Activated T-helper 1 cell treated with anti-CD3 and anti-CD28 coated beads, Interleukin-2, amount 50 U/mL, for 16 hours (primary cell): Measurements from ENCODE around the gene HIVEP3.

Source experiments
- DNase-seq, 2 donors: peaks; one replicate each; pipeline ENCODE4 v3.0.0-alpha.2; 2020; ENCODE audit warnings: low read depth in 1 of 2, low spot score in 1 of 2

The HIVEP3 gene

DNA sequence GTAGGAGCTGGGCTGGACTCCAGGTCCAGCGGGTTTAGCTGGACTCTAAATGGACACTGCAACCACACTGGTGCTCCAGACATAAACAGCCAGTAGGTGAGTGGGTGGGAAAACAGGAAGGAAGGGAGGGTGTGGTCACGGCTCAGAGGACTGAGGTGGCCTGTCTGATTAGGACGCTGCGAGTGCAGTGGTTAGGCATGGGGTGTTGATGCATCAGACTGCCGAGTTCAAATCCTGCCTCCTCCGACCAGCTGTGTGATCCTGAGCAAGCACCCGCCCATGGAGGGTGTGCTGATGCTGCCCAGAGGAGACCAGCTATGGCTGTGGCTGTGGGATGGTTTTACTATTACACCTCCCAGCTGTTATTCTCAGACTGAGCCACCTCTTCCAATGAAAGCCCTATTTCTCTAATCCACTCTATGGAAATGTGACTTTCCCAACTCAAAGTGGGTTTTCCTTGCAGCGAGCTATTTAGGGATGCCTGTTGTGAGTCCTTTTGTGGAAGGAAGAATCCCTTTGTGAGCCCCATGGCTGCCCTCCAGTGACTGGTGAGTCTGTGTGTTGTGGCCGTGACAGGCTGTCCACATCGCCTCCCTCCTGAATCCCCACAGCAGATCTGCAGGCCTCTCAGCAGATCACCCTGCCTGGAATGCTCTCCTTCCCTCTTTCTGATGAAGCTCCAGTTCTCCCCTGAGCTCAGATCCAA lies 377.7 kb downstream of the HIVEP3 start:
- DNase-seq = no peak

DNA sequence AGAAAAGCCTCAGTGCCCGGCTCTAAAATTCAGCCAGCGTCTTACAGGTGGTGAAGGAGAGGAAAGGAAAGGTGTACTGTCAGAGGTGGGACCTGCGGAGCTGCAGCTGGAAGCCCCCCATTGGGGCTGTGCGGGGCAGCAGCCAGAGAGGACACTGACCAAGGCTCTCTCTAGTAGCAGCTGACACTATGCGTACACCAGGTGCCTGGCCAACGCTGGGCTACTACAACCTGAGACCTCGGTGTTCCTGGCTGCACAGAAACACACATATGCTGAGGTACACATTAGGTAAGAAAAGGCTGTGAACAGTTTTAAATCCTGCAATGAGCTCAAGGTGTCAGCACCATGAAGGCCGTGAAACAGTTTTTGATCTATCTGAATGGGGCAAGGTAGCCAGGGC lies 378.7 kb downstream of the HIVEP3 start:
- DNase-seq = no peak

DNA sequence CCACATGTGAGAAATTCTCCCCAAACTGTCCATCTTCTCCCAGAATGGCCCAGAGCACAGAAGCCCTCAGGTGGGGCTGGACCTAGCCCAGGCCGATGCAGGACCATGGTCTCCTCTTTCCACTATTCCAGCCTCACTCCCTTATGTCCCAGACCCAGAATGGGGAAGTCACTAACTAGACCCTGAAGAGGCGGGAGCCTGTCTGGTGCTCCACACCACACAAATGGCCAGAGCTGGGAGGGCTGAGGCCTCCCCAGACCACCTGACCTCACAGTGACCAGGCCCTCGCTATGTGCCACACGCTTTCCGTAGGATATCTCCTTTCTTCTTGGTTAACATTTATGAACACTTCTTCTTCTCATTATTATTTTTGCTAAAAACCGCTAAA lies 379.3 kb downstream of the HIVEP3 start:
- no peak for DNase-seq

DNA sequence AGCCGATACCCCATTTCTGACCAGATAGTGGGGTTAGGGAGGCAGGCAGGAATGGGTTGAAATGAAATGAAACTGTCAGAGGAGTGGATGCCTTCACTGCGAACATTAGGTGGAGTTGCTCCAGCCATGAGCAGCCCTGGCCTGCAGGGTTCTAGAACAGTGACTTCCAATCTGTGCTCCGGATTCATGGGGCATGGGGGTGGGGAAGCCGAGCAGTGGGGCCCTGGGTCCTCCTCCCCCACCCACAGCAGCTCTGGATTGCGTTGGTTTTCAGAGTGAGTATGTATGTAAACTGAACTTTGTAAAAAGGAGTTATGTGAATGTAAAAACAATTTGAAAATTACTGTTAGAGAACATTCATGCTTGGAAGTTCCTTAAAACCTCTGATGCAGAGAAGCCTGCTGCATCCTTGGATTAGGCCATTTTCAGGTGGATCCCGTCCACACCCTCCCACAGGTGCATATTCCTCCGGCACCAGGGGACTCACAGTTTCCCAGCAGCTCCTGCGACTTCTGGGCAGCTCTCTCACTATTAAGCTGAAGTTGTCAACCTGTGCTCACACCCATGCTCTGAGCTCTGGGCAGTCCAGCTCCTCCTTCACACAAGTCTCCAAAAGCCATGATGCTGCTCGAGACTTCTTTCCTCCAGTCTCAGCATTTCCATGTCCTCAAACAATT lies 379.8 kb downstream of the HIVEP3 start:
- DNase-seq = no peak

DNA sequence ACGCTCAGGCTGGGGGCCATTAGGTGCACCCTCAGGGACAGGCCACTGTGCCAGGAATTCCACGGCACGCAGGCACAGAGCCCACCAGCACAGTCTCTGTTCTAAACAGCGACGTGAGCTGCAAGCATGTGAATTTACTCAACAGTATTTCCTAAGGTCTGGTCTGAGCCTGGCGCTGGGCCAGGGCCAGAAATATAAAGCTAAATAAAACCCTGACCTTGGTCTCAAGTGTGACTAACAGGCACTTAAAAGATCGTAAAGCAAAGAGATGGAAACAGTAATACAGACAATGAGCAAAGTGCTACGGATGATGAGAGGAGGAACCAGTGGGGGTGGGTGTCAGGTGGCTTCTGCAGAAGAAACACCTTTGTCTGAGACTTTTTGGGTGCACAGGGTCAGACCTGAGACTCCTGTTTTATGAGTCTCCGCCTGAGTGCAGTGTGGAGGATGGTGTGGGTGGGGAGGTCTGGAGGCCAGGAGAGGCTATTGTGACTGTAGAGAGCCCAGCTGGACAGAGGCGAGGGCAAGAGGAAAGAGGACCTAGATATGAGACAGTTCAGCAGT lies 380.9 kb downstream of the HIVEP3 start:
- no peak for DNase-seq

DNA sequence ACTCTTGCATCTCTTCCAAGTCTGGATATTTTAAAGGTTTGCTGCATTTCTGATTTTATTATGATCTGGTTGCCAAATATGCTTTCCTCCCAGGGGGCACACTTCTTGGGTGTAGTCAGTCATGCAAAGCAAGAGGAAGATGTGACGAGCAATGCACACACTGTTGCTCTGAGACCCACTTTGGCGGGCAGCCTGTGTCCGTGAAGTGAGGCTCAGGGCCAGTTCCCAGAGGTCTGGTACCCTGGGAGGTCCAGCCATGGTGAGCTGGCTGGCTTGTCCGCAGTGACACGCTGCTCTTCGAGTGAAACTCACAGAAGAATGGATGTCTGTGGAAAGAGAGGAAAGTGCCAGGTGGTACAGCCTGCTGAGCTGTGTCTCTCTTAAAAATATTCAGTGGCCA lies 381.5 kb downstream of the HIVEP3 start:
- no peak for DNase-seq

DNA sequence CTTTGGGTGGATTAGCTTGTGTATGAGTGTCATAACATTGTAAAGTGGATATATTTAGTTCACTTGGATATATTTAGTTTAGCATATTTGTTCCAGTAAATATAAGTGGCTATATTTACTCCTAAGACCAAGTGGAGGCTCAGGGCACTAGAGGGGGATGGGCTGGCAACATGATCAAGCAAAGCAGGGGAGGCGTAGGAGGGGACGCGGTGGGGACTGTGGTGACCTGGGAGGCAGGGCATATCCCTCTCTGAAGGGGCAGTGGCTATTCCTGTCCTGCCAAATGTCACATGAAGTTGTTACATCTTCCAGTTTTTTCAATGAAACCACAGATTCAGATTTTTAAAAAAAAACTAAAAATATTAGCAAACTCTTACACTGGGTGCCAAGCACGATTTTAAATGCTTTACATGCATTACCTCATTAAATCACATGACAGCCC lies 382.3 kb downstream of the HIVEP3 start:
- DNase-seq = no peak

DNA sequence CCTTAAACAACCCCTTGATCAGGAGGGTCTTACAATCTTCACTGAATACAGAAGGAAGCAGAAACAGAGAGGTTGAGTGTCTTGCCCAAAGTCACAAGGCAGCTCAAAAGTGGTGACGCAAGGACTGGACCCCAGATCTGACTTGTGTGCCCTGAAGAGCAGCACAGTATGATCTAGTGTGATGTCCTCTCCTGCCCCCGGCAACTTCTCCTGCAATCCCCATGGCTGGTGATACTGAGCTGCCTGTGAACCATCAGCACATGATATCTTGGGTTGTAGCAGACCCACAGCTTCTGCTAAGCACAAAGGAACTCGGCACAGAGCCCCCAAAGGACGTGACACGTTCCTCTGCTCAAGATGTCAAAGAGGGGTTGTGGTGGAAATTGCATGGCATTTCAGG lies 383.0 kb downstream of the HIVEP3 start:
- no peak for DNase-seq

DNA sequence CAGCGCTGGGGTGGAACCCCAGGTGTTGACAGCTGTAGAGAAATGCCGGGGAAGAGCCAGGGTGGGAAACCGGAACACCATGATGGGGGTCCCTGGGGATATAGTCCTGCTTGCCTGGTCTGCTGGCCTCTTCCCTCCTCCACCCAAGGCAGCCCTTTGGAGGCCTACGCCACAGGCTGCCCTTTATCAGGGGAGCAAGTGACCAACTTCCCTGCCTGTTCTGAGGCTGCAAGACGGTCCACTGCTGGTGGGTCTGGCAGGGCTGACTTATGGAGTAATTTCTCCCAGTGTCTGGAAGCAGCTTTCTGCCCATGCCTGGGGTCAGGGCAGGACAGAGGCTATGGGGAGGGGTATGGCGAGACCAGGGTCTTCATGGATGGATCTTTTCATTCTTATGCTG lies 383.4 kb downstream of the HIVEP3 start:
- no peak for DNase-seq

DNA sequence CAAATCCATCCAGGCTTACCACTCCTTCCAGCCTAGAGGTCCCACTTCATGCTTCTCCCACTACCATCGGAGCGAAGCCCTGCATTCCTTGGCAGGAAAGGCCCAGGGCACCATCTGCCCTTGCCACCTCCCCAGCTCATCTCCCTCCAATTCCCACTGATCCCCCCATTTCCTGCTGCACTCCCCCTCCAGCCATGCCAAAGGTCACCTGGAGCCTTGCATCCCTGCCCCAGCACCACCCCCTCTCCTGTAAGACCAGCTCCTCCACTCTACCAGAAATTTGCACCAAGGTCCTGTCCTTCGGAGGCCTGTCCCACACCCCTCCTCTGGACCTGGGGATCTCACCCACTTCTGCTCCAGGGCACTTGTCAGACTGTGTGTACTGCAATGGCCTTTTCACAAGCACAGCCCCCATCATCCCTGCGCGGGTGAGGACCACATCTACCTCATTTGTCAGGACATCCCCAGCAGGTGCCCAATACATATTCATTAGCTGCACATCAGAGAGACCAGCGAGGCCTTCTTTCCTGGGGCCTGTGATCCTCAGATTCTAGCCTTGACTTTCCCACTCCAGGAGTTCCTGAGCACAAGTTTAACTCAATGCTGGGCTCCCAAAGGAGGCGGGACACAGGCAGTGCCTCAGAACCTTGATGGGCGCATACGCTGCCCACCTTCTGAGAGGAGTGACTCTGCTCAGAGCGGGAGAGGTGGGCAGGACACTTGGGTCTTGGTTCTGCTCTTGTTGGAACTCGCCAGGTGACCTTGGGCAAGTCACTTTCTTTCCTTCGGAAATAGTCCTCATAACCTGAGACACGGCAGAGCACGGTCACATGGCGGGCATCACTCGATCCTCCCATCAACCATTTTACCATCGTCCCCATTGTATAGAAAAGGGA lies 384.3 kb downstream of the HIVEP3 start:
- DNase-seq = no peak

DNA sequence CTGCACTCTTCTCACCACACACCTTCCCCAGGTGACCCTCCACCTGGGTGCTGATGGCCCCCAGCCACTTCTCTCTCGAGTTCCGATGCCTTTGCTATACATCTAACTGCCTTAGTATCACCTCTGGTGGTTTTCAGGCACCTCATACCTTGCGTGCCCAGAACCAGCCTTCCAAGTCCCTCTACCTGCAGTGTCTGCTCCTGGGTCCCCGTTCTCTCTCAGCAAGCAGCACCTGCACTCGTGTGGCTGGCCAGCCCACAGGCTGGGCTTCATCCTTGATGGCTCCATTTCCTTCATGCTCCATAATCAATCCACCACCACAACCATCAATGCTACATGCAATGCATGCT lies 385.0 kb downstream of the HIVEP3 start:
- DNase-seq = no peak

DNA sequence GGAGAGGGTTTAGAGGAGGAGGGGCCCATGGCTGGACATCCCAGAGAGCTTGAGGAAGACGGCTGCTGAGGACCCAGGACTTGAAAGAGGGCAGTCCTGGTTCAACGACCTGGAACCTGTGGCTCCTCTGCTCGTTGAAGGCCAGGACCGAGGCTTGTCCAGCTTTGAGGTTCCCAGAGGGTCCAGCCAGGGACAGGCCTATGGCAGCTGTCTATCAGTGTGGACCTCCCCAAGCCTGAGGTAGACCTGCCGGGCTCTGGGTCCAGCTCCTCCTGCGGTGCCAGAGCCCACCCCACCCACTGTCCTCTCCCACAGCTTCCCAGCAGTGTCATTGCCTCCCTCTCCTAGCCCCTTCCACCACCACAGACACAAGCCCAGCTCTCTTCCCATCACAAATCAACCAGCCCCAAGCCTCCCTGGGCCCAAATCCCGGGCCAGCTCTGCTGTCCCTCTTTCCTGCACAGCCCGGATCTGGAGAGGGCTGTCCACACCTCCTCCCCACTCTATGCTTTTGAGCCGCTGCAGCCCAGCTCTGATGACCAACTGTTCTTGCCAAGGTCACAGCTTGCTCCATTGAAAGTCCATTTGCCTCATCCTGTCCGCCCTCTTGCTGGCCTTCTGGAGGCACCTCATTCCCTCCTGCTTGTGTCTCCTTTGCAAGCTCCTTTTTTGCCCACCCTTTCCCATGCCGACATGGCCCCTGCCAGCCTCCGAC lies 385.5 kb downstream of the HIVEP3 start:
- no peak for DNase-seq

DNA sequence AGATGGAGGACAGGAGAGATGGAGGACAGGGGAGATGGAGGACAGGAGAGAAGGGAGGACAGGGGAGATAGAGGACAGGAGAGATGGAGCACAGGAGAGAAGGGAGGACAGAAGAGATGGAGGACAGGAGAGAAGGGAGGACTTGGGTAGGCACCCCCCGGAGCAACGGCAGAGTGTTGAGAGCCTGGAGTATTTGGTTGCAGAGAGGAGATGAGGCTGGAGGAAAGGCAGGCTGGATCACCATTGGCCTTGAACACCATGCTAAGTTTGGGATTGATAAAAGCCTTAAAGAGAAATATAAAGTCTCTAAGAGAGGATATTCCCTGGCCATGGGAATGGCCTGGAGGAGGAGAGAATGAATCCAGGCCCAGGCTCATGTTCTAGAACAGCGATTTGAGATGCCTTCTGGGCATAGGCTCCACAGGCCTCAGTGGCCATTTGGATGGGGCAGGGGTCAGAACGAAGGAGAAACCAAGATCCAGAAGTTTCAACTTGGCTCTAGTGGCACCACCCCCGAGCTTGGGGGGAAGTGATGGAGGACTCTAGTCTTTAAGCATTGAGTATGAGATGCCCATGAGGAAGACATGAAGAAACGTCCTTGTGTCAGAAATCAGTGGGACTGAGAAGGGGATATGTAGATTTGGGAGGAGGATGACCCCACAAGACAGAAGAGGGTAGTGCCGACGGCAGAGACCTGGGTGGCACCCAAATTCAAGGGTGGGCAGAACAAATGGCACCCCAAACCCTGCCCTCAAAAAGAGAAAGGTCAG lies 386.3 kb downstream of the HIVEP3 start:
- no peak for DNase-seq

DNA sequence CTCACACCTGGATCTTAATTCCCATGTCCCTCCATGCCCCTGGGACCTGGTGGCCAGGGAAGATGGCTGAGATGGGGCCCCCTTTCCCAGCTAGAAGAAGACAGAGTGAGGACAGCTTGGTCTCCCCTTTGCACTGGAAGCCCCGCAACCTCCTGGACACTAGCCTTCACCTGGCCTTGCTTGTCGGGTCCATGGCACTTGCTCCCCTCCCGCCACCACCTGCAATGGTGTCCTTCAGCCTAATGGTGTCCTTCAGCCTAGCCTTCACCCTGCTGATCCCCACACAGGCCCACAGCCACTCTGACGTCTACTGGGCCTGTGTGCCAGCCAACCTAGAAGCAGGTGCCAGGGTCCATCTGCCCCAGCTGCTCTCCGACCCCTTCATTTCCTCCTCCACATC lies 388.3 kb downstream of the HIVEP3 start:
- no peak for DNase-seq

DNA sequence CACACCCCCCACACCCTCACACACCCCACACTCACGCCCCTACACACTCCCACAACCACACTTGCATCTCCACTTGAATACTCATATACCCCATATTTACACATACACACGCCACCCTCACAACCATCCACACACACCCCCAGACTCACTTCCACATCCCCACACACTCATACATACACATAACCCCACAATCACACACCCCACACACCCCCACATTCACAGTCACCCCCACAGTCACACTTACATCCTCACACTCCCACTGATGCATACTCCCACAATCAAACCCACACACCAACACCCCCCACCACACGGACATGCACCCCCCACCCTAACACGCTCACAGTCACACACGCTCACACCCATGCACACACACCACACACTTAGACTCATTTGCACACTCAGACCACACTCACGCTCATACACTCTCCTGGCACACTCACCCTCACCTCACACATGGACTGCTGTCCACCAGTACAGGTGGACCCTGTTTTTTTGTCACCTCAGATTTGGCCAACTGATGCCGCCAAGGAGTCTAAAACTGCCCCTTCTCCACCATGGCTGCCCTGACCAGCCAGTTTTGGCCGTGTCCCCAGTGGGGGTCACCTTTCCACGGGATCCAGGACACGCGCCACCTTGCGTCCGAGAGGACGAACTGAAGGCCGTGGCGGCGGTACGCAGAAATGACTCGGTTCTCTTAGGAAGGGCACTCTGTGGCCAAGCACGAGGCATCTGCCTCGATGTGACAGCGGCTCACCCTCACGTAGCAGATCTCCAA lies 388.9 kb downstream of the HIVEP3 start:
- no peak for DNase-seq

DNA sequence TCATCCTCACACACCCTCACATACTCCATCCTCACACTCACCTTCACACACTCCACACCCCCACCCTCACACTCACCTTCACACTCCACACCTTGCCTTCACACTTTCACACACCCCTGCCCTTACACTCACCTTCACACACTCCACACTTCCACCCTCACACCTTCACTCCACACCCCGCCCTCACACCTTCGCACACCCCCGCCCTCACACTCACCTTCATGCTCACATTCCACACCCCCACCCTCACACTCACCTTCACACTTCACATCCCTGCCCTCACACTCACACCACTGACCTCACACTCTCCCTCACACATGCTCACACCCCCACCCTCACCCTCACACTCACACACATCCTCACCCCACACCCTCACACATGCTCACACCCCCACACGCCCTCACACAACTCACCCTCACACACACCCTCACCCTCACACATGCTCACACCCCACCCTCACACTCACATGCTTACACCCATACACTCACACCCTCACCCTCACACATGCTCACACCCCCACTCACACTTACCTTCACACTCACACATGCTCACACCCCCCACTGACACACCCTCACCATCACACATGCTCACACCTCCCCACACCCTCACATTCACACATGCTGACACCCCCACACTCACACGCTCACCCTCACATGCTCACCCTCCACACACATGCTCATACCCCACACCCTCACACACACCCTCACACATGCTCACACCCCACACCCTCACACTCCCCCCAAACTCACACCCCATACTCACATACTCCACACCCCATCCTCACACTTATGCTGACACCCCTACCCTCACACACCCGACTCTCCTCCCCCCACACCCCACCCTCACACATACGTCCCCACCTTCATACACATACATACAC lies 389.8 kb downstream of the HIVEP3 start:
- DNase-seq = no peak

DNA sequence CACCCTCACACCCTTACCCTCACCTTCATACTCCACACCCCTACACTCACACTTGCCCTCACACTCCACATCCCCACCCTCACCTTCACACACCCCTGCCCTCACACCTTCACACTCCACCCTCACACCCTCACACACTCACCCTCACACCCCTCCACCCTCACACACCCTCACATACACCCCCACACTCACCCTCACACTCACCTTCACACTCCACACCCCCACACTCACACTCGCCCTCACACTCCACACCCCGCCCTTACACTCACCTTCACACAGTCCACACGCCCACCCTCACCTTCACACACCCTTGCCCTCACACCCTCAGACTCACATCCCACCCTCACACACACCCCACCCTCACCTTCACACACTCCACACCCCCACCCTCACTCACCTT lies 390.6 kb downstream of the HIVEP3 start:
- no peak for DNase-seq

DNA sequence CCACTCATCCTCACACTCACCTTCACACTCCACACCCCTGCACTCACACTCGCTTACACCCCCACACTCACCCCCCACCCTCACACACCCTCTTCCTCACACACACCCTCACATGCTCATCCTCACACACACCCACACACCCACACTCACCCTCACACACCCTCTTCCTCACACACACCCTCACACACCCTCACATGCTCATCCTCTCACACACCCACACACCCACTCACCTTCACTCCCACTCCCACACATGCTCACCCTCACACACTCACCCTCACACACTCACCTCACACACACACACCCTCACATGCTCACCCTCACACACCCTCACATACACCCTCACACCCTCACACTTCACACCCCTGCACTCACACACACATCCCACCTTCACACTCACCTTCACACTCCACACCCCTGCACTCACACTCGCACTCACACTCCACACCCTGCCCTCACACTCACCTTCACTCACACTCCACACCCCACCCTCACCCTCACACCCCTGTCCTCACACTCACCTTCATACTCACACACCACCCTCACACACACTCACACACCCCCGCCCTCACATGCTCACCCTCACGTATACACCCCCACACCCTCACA lies 391.7 kb downstream of the HIVEP3 start:
- no peak for DNase-seq
